Muscle layer of duodenum (tissue), 2 donors: Measurements from ENCODE around the gene MORN1.

Experiments used
- H3K27ac ChIP-seq: one replicate; pipeline ENCODE4 v1.7.0; 2013; ENCODE audit warnings: mild to moderate bottlenecking, low read length
- H3K27me3 ChIP-seq: one replicate; pipeline ENCODE4 v1.7.0; 2013; ENCODE audit warnings: low read depth, mild to moderate bottlenecking, control low read depth, low read length
- H3K36me3 ChIP-seq, 2 donors: one replicate each; pipeline ENCODE4 v1.7.0; 2013; ENCODE audit warnings: low read length in 2 of 2, control low read depth in 1 of 2, mild to moderate bottlenecking in 1 of 2; ENCODE audit not compliant: insufficient read depth in 2 of 2, control insufficient read depth in 1 of 2
- H3K4me1 ChIP-seq, 2 donors: one replicate each; pipeline ENCODE4 v1.7.0; 2013; ENCODE audit warnings: low read length in 2 of 2, mild to moderate bottlenecking in 2 of 2, control low read depth in 1 of 2, moderate library complexity in 1 of 2; ENCODE audit not compliant: insufficient read depth in 2 of 2, control insufficient read depth in 1 of 2
- H3K4me3 ChIP-seq, 2 donors: one replicate each; pipeline ENCODE4 v1.7.0; 2013; ENCODE audit warnings: low read length in 2 of 2, low read depth in 1 of 2, mild to moderate bottlenecking in 1 of 2
- H3K9me3 ChIP-seq, 2 donors: one replicate each; pipeline ENCODE4 v1.7.0; 2013; ENCODE audit warnings: low read length in 2 of 2, control low read depth in 1 of 2, mild to moderate bottlenecking in 1 of 2; ENCODE audit not compliant: control insufficient read depth in 1 of 2
- donor health status: healthy.

The MORN1 gene

DNA sequence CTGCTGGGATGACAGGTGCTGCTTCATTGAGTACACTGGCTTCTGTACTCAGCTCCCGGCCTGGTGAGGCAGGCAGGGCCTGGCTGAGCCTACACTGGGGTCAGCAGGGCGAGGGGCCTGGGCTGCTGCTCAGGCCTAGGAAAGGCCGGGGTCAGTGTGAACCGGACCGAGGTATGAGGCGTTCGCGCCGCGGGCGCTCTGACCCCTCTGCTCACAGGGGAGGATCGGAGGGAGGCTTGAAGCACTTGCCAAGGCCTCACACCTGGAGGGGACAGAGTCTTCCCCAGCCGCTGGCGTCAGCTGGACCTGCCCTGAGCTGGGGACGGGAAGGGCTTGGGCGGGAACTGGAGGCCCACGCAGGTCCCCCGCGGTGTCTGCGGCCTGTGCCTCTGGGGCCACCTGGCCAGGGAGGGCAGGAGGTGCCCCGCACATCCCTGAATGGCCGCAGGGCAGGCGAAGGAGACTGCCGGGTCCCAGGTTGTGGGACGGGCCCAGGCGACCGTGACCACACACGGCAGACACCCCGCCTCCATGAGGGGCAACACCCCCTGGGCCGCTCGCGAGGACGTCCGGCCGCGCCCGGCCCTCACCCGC, 20.5 kb upstream of the MORN1 start:
- Histone ChIP-seq H3K27me3 (no peaks in the 10 kb centered on the region), H3K27ac (peak overlapping the region; percentile 43), H3K36me3 (peaks cover 5 to 27% of the 10 kb centered on the region in 2 donors), H3K9me3 (no peaks in the 10 kb centered on the region), H3K4me3 (peak overlapping the region; percentile 64 to 93), H3K4me1 (peaks cover 8 to 23% of the 10 kb centered on the region in 2 donors)

DNA sequence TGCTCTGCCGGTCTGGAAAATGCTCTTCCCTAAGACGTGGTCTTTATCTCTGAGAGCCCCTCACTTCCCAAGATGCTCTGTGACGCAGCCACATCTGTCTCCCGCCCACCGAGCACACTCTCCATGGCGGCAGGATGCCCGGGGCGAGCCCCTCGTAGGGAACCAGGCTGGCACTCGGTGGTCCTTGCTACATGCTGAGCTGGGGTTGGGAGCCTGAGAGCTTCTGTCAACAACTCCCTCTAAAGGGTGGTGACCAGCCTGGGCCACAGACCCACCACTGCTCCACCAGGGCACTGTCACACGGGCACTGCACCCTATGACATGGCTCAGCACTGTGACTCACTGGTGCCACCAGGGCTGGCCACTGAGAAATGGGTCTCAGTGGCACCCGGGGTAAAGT, 18.4 kb upstream of the MORN1 start:
- Histone ChIP-seq H3K9me3 (no peaks in the 10 kb centered on the region), H3K4me1 (peaks cover 8 to 23% of the 10 kb centered on the region in 2 donors), H3K36me3 (peaks cover 11 to 48% of the 10 kb centered on the region in 2 donors), H3K27me3 (no peaks in the 10 kb centered on the region), H3K4me3 (no peak overlapping the region), H3K27ac (no peak overlapping the region)

DNA sequence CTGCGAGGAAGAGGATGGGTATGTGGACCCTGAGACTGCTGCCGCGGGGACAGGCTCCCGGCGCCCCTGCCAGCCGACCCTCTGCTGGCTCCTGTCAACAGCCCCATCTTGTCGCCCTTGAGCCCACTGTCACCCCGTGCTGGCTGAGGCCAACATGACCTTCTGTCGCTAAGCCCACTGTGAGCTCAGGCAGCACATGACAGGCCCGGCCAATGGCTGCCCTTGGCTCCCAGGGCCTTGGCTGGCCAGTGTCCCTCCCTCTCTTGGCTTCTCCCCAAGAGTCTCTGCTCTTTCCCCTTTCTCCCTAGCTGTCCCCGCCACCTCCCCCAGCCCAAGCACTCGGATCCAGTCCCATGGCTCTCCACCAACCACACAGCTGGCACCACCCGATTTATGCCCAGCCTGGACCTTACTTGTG, 17.5 kb upstream of the MORN1 start:
- Histone ChIP-seq H3K4me1 (peaks cover 4 to 15% of the 10 kb centered on the region in 2 donors), H3K4me3 (no peak overlapping the region), H3K36me3 (peaks cover 20 to 57% of the 10 kb centered on the region in 2 donors), H3K27me3 (no peaks in the 10 kb centered on the region), H3K9me3 (no peaks in the 10 kb centered on the region), H3K27ac (no peak overlapping the region)

DNA sequence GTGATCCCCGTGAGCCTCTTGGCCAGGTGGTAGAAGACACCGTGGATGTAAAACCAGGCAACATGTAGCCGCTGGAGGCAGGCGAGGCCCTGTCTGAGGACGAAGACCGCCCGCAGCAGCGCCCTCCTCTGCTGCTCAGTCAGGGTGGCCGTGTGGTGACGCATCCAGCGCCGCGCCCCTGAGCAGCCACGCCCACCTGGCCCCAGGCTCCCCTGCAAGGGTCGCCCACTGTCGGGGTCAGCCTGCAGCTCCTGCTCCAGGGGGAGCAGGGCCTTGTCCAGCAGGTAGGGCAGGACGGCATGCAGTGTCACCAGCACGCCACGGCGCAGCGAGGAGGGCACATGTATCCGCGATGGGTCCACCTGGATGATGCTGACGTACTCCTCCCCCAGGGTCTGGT, 17.1 kb upstream of the MORN1 start:
- no peaks in the 10 kb centered on the region for H3K9me3 ChIP-seq
- no peaks in the 10 kb centered on the region for H3K27me3 ChIP-seq
- H3K4me3 ChIP-seq: no peak overlapping the region
- H3K36me3 ChIP-seq: peaks cover 22 to 60% of the 10 kb centered on the region in 2 donors
- no peak overlapping the region for H3K27ac ChIP-seq
- peaks cover under 1 to 11% of the 10 kb centered on the region in 2 donors for H3K4me1 ChIP-seq

DNA sequence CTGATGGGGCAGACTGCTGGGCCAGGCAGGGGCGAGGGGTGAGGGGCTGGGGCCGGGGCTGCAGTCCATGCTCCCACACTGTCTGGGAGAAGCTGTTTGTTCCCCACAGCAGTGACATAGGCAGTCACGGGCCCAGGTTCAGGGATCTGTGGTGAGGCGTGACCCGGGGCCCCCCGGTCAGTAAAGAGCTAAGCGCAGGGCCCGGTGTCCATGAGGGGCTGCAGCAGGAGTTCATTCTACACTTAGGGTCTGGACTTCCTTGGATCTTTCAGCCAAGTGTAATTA, 16.6 kb upstream of the MORN1 start:
- Histone ChIP-seq H3K36me3 (peaks cover 26 to 65% of the 10 kb centered on the region in 2 donors), H3K4me1 (peaks cover 0 to 6% of the 10 kb centered on the region in 2 donors), H3K4me3 (no peak overlapping the region), H3K9me3 (no peaks in the 10 kb centered on the region), H3K27me3 (no peaks in the 10 kb centered on the region), H3K27ac (no peak overlapping the region)

DNA sequence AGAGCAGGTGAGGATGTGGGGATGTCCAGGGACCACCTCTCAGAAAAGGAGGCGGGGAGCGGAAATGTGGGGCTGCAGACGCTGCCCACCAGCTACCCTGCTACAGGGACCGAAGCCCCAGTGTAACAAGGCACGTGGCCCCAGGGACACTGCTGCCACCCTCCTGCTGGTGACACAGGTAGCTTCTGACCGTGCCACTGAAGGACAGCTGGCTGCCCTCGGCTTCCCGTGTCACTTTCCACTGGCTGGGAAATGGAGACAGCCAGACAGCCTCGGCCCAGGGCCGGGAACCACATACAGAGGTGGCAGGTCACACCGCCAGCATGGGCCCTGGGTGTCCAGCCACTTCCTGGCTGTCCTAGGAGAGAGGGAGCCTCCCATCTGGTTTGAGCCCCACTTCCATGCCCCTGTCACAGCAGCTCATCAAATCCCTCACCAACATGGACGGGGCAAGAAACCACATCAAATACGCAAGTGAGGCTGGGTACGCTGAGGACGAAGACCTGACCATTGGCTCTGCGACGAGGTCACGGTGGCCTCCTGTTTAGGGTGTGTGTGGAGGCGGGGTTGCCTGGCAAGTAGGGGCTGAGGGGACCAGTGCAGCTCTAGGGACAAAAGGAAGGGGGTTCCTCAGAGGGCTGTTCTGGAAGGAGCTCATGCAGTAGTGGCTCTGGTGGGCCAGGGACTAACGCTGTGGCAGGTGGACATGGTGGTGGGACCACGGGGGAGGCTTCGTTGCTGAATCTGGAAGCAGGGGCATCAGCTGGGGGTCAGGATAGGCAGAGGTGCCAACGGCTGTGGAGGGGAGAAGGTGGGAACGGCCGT, 16.0 kb upstream of the MORN1 start:
- Histone ChIP-seq H3K4me1 (peaks cover 0 to 6% of the 10 kb centered on the region in 2 donors), H3K9me3 (no peaks in the 10 kb centered on the region), H3K27me3 (no peaks in the 10 kb centered on the region), H3K4me3 (no peak overlapping the region), H3K36me3 (peaks cover 31 to 70% of the 10 kb centered on the region in 2 donors), H3K27ac (no peak overlapping the region)

DNA sequence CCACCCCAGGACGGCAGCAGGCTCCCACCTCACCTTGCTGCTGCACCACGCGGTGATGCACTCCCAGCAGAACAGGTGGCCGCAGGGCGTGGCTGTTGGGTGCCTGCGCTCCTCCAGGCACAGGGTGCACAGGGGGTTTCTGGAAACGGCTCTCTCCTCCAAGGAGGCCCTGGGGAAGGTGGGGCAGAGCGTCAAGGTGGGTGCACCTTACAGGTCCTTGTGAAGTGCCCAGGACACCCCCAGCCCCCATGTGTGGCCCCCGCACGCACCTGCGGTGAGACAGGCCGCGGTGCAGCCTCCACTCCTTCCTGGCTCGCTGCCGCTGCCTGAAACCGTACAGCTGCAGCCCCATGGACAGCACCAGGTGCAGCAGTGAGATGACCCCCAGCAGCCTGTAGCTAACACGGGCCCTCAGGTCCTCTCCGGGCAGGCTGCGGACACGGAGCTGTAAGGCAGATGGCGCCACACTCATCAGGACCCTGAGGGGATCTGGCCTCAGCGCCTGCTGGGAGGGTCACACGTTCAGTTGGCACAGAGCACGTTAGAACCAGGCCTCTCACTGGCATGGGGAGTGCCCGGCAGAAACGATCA, 15.2 kb upstream of the MORN1 start:
- Histone ChIP-seq H3K36me3 (peaks cover 37 to 79% of the 10 kb centered on the region in 2 donors), H3K9me3 (no peaks in the 10 kb centered on the region), H3K27ac (no peak overlapping the region), H3K27me3 (no peaks in the 10 kb centered on the region), H3K4me3 (no peak overlapping the region), H3K4me1 (peaks cover 0 to 2% of the 10 kb centered on the region in 2 donors)

DNA sequence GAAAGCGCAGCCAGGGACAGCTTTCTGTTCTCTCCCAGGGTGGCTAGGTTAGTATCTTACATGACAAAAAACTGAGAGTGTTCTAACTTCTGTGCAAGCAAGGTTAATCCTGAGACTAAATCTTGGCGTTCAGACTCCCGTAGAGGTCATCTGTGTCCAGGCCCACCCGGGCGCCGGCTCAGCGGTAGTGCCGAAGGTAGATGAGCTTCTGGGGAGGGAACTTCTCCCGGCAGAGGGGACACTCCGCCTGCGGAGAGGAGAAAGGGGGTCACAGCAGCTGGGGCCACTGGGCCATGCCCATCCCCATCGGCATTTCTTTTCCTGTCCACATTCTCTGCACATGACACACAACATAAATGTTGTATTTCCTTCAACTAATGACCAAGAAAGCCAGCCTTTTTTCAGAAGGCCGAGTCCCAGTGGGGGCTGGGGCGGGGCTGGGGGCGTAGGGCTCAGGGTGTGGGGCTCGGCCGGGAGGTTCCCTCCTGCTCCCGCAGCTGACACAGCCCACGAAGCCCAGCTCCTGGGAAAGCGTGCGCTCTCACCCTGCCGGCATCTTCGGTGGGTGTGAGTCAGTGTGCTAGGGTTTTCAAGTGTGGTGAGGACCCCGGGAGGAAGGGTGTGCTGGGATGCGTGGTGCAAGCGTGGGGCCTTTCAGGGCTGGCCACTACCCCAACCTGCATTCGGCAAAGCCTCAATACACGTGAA, 14.4 kb upstream of the MORN1 start:
- Histone ChIP-seq H3K36me3 (peaks cover 39 to 83% of the 10 kb centered on the region in 2 donors), H3K27ac (no peak overlapping the region)

DNA sequence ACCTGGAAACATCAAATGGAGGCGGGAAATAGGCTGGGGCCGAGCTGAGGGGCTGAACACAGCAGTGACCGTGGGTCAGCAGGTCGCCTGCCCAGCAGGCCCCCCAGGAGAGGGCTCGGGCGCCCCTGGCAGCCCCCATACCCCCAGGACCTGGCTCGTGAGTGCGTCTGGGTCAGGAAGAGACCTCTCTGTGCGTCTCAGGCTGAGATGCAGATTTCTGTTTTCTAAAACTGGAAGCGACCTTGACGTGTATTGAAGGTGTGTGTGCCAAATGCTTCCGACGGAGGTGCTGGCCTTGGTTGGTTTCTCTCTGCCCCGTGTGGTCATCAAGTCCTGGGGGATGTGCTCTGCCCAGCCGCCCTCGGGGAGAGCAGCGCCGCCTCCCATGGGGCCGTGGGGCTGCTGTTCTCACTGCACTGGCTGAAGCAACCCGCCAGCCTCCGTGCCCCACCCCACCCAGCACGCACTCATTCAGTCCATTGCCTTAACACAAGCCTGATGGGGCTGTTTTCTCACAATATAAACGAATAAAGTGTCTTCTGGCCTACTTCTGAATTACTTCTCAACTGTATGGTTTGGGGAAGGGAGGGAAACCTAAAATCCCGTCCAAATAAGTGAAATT, 13.6 kb upstream of the MORN1 start:
- Histone ChIP-seq H3K4me1 (no peaks in the 10 kb centered on the region), H3K4me3 (no peak overlapping the region), H3K9me3 (no peaks in the 10 kb centered on the region), H3K36me3 (peaks cover 46 to 90% of the 10 kb centered on the region in 2 donors), H3K27ac (no peak overlapping the region), H3K27me3 (no peaks in the 10 kb centered on the region)

More for the DNA sequence above, 14.4 kb upstream of the MORN1 start:
- no peaks in the 10 kb centered on the region for H3K4me1 ChIP-seq
- no peak overlapping the region for H3K4me3 ChIP-seq
- no peaks in the 10 kb centered on the region for H3K9me3 ChIP-seq
- H3K27me3 ChIP-seq: no peaks in the 10 kb centered on the region

DNA sequence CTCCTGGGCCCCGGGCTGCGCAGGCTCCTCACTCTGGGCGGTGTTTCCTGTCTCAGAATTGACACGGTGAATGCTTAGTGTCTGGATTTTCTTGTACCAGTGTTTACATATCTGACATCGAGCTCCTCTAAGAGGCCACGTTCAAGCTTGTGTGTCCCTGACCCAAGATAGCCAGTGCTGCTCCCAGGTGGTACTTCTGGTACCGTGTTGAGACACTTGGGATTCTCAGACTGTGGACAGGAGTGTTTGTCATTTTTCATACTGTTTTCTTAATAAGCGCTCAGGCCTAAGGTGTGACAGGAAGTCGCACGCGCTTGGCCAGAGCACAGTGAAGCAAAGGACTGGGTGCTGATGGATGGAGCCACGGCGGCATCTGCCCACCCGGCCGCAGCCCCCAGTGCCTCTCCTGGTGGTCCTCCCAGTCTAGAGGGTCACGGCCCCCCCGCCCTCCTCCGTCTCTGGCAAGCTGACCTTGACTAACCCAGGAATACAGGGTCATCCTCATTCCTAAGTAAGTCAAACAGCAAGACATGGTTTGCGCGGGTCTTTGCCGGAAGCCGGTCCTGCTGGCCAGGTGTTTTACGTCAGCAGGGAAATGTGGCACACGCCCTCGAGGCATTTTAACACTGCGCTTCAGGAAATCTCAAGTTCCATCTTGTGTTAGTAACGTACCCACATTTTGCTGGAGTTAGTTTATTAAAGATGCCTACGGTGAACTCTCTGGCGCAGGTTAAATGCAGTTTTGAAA, 13.0 kb upstream of the MORN1 start:
- Histone ChIP-seq H3K4me3 (no peak overlapping the region), H3K4me1 (no peaks in the 10 kb centered on the region), H3K36me3 (peaks cover 51 to 90% of the 10 kb centered on the region in 2 donors), H3K27me3 (no peaks in the 10 kb centered on the region), H3K9me3 (no peaks in the 10 kb centered on the region), H3K27ac (no peak overlapping the region)
